Colonic mucosa (tissue), 4 donors: Measurements from ENCODE around the gene FZD10. TPM values are rescaled to one million over a fixed set of nuclear protein-coding genes. Genes with fewer than 3 reads are reported as not detected.

Experiments
- DNase-seq: peaks from one replicate; pipeline ENCODE4 v3.0.0-alpha.2; 2020
- H3K27ac ChIP-seq: fragments of 200-600 bp; one replicate; pipeline ENCODE4 v1.8.0; 2021
- H3K27me3 ChIP-seq: fragments of 200-600 bp; one replicate; pipeline ENCODE4 v1.8.0; 2021
- H3K36me3 ChIP-seq: fragments of 200-600 bp; one replicate; pipeline ENCODE4 v1.8.0; 2021
- H3K4me1 ChIP-seq: fragments of 200-600 bp; one replicate; pipeline ENCODE4 v1.8.0; 2021; ENCODE audit warnings: mild to moderate bottlenecking
- H3K4me3 ChIP-seq: fragments of 200-600 bp; one replicate; pipeline ENCODE4 v1.8.0; 2021
- H3K9ac ChIP-seq, 2 donors: one replicate each; pipeline ENCODE4 v1.7.0; 2013; ENCODE audit warnings: control low read depth in 2 of 2, low read depth in 2 of 2, low read length in 2 of 2
- H3K9me3 ChIP-seq: fragments of 200-600 bp; one replicate; pipeline ENCODE4 v1.8.0; 2021
- intact Hi-C: fragments of 100-400 bp; cut with DNase I; formaldehyde crosslinking; loops from one replicate; pipeline ENCODE4 v1.14.1; 2022
- total RNA-seq, 2 donors: library from RNA; stranded (reverse); fragmentation: NEBNext Ultra II Directional in 1 of 2; extraction: Animal tissue kit (Norgen Biotek cat#: 25700) in 1 of 2; gene quantifications; one replicate each; pipeline ENCODE4 v1.2.1, GENCODE V29; 2021
- TF ChIP-seq, protein P1 (sequence below): fragments of 200-600 bp; IDR thresholded peaks from one replicate; pipeline ENCODE4 v1.8.0; 2022; ENCODE audit warnings: antibody characterized with exemption, mild to moderate bottlenecking
- donor health status: healthy.
- donor health status: DM: no; HTN: no; CAD: no.
- donor health status: DM: no; HTN: no; CAD: no.

Gene FZD10
- total RNA-seq, 2 donors from 2014 or later: 0.21 to 0.27 TPM

DNA sequence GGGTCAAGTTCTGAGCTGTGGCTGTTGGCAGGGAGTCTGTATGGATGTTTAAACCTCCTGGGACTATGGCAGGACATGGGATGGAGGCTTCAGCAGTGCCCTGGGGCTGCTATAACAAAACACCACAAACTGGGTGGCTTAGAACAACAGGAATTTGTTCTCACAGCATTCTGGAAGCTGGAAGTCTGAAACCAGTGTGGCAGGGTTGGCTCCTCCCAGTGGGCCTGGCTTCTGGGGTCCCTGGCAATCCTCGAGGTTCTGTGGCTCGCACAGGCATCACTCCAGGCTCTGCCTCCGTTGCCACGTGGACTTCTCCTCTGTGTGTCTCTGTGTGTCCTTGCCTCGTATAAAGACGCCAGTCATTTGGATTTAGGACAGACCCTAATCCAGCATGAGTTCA, 39.9 kb downstream of the FZD10 start:
- TF ChIP-seq, protein P1, sequence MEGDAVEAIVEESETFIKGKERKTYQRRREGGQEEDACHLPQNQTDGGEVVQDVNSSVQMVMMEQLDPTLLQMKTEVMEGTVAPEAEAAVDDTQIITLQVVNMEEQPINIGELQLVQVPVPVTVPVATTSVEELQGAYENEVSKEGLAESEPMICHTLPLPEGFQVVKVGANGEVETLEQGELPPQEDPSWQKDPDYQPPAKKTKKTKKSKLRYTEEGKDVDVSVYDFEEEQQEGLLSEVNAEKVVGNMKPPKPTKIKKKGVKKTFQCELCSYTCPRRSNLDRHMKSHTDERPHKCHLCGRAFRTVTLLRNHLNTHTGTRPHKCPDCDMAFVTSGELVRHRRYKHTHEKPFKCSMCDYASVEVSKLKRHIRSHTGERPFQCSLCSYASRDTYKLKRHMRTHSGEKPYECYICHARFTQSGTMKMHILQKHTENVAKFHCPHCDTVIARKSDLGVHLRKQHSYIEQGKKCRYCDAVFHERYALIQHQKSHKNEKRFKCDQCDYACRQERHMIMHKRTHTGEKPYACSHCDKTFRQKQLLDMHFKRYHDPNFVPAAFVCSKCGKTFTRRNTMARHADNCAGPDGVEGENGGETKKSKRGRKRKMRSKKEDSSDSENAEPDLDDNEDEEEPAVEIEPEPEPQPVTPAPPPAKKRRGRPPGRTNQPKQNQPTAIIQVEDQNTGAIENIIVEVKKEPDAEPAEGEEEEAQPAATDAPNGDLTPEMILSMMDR: no peak
- no peak overlapping the region for H3K9ac ChIP-seq
- no peaks in the 10 kb centered on the region for H3K27me3 ChIP-seq
- DNase-seq: no peak
- H3K4me3 ChIP-seq: no peak overlapping the region
- no peaks in the 10 kb centered on the region for H3K9me3 ChIP-seq
- H3K27ac ChIP-seq: no peak overlapping the region
- H3K36me3 ChIP-seq: no peaks in the 10 kb centered on the region
- intact Hi-C loops: no loop called here
- H3K4me1 ChIP-seq: no peaks in the 10 kb centered on the region

DNA sequence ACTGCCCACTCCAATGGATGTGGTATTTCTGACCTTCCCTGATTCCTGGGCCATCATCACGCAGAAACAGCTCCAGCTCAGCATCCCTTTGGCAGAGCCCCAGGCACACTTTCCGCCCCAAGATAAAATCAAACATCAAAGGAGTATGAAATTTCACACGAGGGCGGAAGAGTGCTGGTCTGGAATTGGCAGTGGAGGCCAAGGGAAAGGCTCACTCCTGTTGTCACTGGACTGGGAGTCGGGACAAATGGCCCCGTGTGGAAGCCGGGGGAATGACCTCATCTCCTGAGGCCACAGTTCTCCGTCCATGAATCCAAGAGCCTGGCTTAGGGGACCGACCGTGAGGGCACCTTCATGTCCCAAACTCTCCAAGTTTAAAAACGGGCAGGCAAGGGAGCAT, 40.9 kb downstream of the FZD10 start:
- H3K36me3 ChIP-seq: no peaks in the 10 kb centered on the region
- H3K4me1 ChIP-seq: no peaks in the 10 kb centered on the region
- no peak overlapping the region for H3K9ac ChIP-seq
- H3K27me3 ChIP-seq: no peaks in the 10 kb centered on the region
- TF ChIP-seq, protein P1: no peak
- H3K4me3 ChIP-seq: no peak overlapping the region
- intact Hi-C loops: no loop called here
- no peaks in the 10 kb centered on the region for H3K9me3 ChIP-seq
- no peak for DNase-seq
- H3K27ac ChIP-seq: no peak overlapping the region

DNA sequence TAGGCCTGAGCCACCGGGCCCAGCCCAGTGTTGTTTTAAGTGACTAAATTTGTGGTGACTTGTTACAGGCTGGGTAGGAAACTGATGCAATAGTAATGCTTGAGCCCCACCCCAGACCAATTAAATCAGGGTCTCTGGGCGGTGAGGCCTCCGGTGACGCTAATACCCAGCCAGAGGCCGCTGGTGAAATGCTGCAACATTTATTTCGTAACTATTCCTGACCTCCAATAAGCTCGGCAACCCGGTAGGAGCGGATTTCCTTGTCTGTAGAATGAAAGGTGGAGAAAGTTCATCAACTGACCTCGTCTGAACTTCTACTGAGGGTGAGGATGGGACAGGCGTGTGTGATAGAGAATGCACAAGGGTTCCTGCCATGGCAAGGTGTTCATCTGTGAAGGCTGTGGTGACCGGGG, 42.3 kb downstream of the FZD10 start:
- Histone ChIP-seq H3K27me3 (no peaks in the 10 kb centered on the region), H3K4me3 (no peak overlapping the region), H3K4me1 (no peaks in the 10 kb centered on the region), H3K36me3 (no peaks in the 10 kb centered on the region), H3K9ac (no peak overlapping the region), H3K27ac (no peak overlapping the region), H3K9me3 (no peaks in the 10 kb centered on the region)
- intact Hi-C loops: no loop called here
- TF ChIP-seq, protein P1: no peak
- no peak for DNase-seq

DNA sequence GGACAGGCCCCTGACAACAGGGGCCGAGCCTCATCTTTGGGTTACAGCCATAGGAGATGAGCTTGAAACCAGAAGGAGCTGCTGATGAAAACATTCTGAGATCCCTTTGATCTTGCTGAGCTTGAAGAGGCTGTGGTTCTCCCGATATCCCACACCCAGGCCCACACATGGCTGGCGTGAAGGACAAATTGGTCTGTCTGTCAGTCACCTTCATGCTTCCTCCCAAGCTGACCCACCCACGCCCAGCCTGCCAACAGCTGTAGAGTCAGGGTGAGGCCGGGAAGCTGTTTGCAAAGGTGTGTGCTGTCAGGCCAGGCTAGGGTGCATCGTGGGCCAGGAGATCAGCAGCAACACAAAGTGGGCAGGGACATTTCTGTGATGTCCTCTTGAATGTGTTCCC, 43.2 kb downstream of the FZD10 start:
- Histone ChIP-seq H3K36me3 (no peaks in the 10 kb centered on the region), H3K4me3 (no peak overlapping the region), H3K9me3 (no peaks in the 10 kb centered on the region), H3K4me1 (no peaks in the 10 kb centered on the region), H3K27me3 (no peaks in the 10 kb centered on the region), H3K27ac (no peak overlapping the region), H3K9ac (no peak overlapping the region)
- no peak for DNase-seq
- TF ChIP-seq, protein P1: no peak
- intact Hi-C loops: no loop called here

DNA sequence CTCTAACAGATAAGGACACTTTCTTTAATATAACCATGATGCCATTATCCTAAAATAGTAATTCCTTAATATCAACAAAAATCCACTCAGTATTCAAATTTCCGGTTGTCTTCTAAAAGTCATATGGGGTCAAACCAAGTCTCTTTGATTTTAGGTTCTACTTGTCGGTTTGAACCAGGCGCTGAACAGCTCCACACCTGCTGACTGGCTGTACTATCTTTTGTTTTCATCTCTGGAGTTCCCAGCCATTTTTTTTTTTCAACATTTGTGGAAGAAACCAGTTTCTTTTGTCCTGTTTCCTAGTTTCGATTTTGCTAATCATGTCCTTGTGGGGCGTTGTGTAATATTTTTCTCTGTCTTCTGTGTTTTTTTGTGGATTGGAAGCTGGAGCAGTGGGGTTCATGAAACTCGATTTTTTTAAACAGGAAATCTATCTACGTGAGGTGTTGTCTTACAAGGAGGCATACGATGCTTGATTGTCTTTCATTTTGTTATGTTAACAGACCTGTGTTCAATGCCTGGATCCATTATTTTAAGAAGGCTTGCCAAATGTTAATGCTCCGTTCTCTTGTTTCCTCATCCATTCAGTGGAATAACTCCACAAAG, 50.2 kb downstream of the FZD10 start:
- TF ChIP-seq, protein P1: no peak
- intact Hi-C loops: no loop called here
- H3K27me3 ChIP-seq: no peaks in the 10 kb centered on the region
- no peaks in the 10 kb centered on the region for H3K9me3 ChIP-seq
- H3K9ac ChIP-seq: no peak overlapping the region
- no peak overlapping the region for H3K4me3 ChIP-seq
- H3K36me3 ChIP-seq: no peaks in the 10 kb centered on the region
- no peaks in the 10 kb centered on the region for H3K4me1 ChIP-seq
- DNase-seq: no peak
- no peak overlapping the region for H3K27ac ChIP-seq
